HL-60/S4 treated with phorbol 12-myristate 13-acetate at 8.2 ng/mL for 4 days and 3 days (cell line): ENCODE data around the gene KCTD2.

Experiments used
- in situ Hi-C: fragments of 300-500 bp; cut with MboI; formaldehyde crosslinking; loops from 2 replicates; pipeline ENCODE4 v1.15.0; 2022; ENCODE audit warnings: low sequenced_read_pairs

The KCTD2 gene

DNA sequence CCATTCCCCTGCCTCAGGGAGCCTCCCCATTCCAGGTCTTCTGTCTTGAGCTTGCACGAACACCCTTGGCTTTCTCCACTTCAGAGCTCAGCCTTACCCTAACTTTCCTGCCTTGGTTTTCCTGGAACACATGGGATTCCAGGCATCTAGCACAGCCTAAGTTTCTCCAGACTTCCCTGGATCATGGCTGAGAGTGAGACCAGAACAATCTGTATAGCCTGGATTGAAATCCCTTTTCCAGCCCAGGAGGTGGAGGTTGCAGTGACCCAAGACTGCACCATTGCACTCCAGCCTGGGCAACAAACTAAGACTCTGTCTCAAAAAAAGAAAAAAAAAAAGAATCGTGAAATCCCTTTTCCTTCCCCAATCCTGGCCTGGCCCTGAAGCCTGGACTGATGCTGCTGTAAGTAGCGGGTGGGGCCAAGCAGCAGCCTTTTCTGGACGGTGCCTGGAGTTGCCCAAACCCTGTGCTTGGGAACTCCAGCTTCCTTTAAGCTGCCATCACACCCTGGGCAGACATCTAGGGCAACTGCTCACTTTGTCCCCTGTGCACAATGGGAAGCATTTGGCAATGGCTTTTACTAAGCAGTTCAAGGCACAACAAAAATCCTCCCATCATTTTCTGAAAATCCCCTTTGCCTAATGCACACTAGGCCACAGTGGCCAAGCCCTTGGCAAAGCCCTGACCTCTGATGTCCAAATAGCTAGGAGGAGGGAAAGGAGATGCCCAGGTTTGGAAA, 28.7 kb downstream of the KCTD2 start:
- in situ Hi-C loops: no loop called here

GRCh38 chr17:75077072-75077495, 30.1 kb downstream of the KCTD2 start:
- in situ Hi-C loops: no loop called here

DNA sequence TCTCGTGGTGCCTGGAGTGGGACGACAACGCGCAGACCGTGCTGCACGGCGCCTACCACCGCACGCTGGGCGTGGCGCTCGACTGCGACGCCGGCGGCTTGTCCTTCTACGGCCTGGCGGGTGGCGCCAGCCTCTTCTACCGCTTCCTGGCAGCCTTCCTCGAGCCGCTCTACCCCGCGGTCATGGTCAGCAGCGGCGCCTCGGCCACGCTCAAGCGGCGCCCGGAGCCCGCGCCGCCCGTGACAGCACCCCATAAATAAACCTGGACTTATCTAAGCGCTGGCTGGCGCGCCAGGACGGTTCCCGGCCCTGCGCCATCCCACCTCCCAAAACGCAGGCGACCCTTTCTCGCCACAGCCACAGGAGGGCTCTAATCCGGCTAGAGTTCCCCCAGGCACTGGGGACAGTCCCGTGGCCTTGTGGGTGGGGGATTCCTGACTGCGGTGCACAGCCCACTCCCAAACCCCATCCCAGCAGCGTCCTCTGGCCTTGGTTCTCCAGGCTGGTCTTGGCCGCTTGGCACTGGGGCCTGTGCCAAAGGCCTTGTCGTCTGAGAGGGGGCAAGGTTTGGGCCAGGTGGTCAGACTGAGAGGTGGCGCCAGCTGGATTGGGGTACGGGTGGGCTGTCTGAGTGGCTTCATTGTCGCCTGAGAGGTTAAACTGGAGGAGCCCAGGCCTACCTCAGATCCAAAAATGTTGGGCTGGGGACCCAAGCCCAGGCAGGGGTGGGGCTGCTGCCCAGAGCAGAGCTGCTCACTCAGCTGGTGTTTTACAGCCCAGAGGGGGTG, 30.7 kb downstream of the KCTD2 start:
- in situ Hi-C loops: no loop called here

- in situ Hi-C loops: no loop called here
Measured at GRCh38 chr17:75078284-75079022, 31.4 kb downstream of the KCTD2 start.

- in situ Hi-C loops: no loop called here
Measured at GRCh38 chr17:75079023-75079373, 32.0 kb downstream of the KCTD2 start.

- in situ Hi-C loops: no loop called here
Measured at GRCh38 chr17:75081611-75082540, 34.9 kb downstream of the KCTD2 start.

DNA sequence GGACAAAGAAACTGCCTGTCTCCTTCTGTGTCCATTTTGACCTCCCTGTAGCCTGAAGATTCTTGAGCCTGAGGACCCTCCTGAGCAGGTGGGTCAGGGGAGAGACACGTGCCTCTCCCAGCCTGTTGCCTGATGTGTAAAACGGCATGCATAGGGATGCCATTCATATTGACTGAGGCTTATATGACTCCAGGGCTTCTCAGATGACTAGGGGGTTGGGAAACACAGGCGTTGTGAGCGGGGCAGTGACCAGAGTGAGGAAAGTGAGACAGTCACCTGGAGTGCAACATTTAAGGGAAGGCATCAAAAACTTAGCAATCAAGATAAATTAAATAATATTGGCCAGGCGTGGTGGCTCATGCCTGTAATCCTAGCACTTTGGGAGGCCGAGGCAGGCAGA, 35.7 kb downstream of the KCTD2 start:
- in situ Hi-C loops: no loop called here

- in situ Hi-C loops: no loop called here
Measured at GRCh38 chr17:75084039-75084660, 37.1 kb downstream of the KCTD2 start.

DNA sequence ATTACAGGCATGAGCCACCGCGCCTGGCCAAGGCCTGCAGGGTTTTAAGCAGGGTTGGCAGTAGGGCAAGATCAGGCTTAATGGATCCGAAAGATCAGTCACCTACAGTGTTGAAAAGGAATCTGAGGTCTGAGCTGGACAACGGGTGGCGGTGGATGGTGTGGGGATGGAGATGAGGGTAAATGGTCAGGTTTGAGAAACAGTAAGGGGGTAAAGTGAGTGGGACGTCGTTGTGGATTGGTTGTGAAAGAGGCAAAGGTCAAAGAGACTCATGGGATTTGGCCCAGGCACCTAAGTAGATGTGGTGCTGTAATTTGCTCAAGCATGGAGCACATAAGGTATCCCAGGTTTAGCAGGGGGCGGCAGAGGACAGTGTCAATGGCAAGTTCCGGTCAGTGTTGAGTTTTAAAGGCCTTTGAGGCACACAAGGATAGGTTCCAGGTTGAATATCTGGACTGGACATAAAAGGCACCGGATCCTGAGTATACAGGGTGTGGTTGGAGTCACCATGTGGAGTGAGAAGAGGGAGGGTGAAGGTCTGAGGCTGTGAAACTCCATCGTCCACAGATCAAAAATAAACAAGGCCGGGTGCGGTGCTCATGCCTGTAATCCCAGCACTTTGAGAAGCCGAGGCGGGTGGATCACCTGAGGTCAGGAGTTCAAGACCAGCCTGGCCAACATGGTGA, 39.6 kb downstream of the KCTD2 start:
- in situ Hi-C loops: no loop called here

GRCh38 chr17:75087182-75087557, 40.1 kb downstream of the KCTD2 start:
- in situ Hi-C loops: no loop called here

DNA sequence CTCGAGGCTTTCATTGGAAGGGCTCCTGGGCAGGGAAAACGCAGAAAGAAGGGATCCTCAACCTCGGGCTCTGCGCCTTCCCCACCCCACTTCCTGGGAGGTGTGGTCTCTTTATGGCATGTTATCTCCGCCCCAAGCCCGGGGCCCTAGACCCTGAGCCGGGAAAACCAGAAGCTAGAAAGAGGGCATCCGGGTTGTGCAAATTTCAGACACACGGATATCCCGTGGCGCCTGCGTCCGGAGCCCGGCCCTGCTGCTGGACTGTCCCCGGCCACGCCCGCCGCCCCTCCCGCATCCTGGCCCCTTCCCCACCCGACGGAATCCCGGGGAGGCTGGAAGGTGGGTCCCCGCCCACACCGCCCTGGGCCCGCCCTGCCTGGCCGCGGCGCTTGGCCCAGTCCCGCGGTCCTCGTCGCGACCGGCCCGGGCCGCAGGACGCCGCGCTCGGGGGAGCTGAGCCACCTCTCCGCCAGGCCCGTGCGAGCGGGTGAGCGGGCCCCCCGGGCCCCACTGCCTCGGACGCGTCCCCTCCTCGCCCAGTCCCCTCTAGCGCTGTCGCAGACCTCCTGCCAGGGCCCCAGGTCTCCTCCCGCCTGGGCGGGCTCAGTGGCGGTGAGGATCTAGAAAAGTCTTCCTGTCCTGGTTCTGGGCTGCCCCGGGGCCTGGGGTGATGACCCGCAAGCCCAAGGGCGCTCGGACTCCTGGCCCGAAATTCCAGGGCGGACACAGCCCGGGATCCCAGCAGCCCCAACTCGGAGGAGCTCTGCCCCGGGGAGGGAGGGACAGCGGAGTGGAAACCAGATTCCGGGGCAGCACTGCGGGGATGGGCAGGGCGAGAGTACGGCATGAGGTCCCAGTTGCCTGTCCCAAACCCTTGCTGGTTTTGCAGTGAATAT, 40.8 kb downstream of the KCTD2 start, which contains the start of gene SLC16A5:
SLC16A5 (plus strand) TSS at position 397 of the 896 bp plus-strand sequence. CDS start 5,683 bp downstream, outside the sequence.
- in situ Hi-C loops: no loop called here

DNA sequence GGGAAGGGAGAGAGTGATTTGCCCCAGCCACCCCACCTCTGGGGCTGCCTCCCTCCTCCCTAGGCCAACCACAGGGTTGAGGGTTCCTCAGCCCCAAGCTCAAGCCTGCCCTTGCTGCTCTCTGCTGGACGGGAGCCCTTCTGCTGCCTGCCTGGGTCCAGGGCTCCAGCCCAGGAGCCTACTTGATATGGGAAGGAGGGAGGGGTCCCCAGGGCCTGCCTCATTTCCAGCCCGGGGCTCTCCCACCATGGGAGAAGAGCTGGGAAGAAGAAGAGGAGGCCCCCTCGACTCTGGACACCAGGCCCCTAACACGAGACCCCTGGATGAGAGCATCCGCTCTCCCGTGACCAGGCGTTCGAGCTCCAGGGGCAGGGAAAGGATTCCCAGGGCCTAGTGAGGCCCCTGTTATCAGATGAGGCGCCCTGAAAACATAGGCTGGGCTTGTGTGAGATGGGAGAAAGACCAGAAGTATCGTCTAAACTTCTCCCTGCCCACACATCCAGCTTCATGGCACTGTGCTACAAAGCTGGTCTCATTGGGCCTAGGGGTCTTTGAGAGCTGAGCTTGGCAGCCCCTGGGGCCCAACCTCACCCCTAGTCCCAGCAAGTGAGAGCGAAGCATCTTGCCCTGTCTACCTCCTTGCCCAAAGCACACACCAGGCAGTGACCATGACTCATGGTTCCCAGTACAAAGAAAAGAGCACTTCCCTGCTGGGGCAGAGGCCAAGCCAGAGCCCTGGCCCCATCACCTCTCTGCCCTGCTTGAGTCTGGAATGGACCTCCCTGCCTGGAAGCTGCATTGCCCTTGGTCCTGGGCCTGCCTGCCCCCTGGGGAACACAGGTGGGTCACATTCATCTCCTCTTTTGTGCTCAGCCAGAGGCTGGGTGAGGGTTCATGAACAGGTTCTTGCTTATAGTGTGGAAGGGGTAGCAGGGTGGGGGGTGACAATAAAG, 41.7 kb downstream of the KCTD2 start:
- in situ Hi-C loops: no loop called here

DNA sequence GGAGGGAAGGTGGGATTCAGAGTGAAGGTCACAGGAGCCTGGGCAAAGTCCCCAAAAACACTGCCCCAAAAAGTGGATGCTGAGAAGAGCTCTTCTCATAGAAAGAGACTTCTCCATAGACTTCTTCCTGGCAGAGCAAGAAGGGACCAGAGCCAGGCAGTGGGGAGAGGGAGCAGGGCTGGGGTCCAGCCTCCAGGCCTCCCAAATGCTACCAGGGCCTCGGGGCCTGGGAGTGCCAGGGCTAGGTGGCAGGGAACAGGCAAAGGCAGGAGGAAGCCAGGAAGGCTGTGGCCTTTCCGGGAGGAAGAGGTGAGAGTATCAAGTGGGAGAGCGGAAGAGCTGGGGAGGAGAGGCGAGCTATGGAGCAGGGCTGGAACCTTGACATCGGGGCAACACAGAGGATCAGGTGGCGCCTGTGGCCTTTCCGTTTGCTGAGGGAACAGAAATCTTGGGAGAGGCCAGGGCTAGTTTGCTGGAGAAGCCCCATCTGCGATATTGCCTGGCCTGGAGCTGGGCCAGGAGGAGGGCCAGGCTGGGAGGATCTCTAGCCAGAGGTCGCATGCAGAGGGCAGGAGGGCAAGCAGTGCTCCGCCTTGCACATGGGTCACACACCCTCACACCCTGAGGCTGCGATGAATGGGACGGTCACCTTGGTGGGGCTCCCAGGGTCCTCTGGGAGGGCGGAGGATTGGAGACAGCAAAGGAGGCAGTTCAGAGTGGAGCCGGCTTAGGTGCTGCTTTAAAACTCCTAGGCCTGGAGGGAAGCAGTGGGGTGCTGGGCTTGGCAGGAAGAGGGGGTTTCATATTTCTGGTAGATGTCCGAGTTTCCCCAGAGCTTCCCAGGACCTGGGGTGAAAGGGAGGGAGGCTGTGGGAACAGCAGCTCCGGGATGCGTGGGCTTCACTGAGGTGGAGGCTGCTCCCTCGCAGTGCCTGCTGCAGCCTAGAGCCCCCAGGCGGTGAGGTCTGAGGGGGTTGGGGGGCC, 44.1 kb downstream of the KCTD2 start:
- in situ Hi-C loops: no loop called here

GRCh38 chr17:75091855-75092327, 44.9 kb downstream of the KCTD2 start:
- in situ Hi-C loops: no loop called here

GRCh38 chr17:75093548-75094158, 46.6 kb downstream of the KCTD2 start:
- in situ Hi-C loops: no loop called here
